NCI-H187 (cell line): ENCODE measurements around the gene UMAD1.
A peak's percentile ranks its signal among the peaks of the same experiment; 100 is the strongest.
"Not testable (repeated sequence)": the region's sequence is repeated elsewhere in the genome, so short reads cannot be mapped to it uniquely, and the experiment has no call there.

ENCODE experiments used
- DNase-seq, 2 experiments: peaks; one replicate each; lab custom pipeline; 2025; lab: John Stamatoyannopoulos, UW

Gene UMAD1

GRCh38 chr7:7652798-7653540 is 12.4 kb downstream of the UMAD1 start:
- no peak for DNase-seq

- DNase-seq: no peak
Observed at GRCh38 chr7:7653593-7654187, 13.1 kb downstream of the UMAD1 start.

- no peak for DNase-seq
Observed at GRCh38 chr7:7654964-7655715, 14.6 kb downstream of the UMAD1 start.

- DNase-seq: not testable (repeated sequence)
Observed at GRCh38 chr7:7656459-7656858, 15.9 kb downstream of the UMAD1 start.

- no peak for DNase-seq
Observed at GRCh38 chr7:7662527-7662926, 22.0 kb downstream of the UMAD1 start.

- no peak for DNase-seq
Observed at GRCh38 chr7:7664291-7664690, 23.7 kb downstream of the UMAD1 start.

GRCh38 chr7:7665031-7665430 is 24.5 kb downstream of the UMAD1 start:
- DNase-seq: no peak

GRCh38 chr7:7667187-7667586 is 26.6 kb downstream of the UMAD1 start:
- no peak for DNase-seq

GRCh38 chr7:7668706-7669105 is 28.2 kb downstream of the UMAD1 start:
- DNase-seq: no peak

- no peak for DNase-seq
Observed at GRCh38 chr7:7670490-7670889, 29.9 kb downstream of the UMAD1 start.

- DNase-seq: no peak
Observed at GRCh38 chr7:7671361-7671760, 30.8 kb downstream of the UMAD1 start.

GRCh38 chr7:7672545-7673239 is 32.1 kb downstream of the UMAD1 start:
- no peak for DNase-seq

- no peak for DNase-seq
Observed at GRCh38 chr7:7673240-7673550, 32.6 kb downstream of the UMAD1 start.

GRCh38 chr7:7675686-7676085 is 35.1 kb downstream of the UMAD1 start:
- no peak for DNase-seq

- not testable (repeated sequence) for DNase-seq
Observed at GRCh38 chr7:7679640-7680039, 39.1 kb downstream of the UMAD1 start.

GRCh38 chr7:7681191-7681935 is 40.8 kb downstream of the UMAD1 start:
- peak; percentile 13 to 48 for DNase-seq

- no peak for DNase-seq
Observed at GRCh38 chr7:7681936-7682329, 41.4 kb downstream of the UMAD1 start.

GRCh38 chr7:7682861-7683260 is 42.3 kb downstream of the UMAD1 start:
- DNase-seq: no peak

- DNase-seq: no peak
Observed at GRCh38 chr7:7686811-7687508, 46.4 kb downstream of the UMAD1 start.

GRCh38 chr7:7687800-7688199 is 47.2 kb downstream of the UMAD1 start:
- no peak for DNase-seq

- no peak for DNase-seq
Observed at GRCh38 chr7:7688310-7688709, 47.8 kb downstream of the UMAD1 start.
